ENCODE results near the gene MALT1.
A peak's percentile ranks its signal among the peaks of the same experiment; 100 is the strongest.
"Not testable (repeated sequence)": the region's sequence is repeated elsewhere in the genome, so short reads cannot be mapped to it uniquely, and the experiment has no call there.

The MALT1 gene, protein sequence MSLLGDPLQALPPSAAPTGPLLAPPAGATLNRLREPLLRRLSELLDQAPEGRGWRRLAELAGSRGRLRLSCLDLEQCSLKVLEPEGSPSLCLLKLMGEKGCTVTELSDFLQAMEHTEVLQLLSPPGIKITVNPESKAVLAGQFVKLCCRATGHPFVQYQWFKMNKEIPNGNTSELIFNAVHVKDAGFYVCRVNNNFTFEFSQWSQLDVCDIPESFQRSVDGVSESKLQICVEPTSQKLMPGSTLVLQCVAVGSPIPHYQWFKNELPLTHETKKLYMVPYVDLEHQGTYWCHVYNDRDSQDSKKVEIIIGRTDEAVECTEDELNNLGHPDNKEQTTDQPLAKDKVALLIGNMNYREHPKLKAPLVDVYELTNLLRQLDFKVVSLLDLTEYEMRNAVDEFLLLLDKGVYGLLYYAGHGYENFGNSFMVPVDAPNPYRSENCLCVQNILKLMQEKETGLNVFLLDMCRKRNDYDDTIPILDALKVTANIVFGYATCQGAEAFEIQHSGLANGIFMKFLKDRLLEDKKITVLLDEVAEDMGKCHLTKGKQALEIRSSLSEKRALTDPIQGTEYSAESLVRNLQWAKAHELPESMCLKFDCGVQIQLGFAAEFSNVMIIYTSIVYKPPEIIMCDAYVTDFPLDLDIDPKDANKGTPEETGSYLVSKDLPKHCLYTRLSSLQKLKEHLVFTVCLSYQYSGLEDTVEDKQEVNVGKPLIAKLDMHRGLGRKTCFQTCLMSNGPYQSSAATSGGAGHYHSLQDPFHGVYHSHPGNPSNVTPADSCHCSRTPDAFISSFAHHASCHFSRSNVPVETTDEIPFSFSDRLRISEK

DNA sequence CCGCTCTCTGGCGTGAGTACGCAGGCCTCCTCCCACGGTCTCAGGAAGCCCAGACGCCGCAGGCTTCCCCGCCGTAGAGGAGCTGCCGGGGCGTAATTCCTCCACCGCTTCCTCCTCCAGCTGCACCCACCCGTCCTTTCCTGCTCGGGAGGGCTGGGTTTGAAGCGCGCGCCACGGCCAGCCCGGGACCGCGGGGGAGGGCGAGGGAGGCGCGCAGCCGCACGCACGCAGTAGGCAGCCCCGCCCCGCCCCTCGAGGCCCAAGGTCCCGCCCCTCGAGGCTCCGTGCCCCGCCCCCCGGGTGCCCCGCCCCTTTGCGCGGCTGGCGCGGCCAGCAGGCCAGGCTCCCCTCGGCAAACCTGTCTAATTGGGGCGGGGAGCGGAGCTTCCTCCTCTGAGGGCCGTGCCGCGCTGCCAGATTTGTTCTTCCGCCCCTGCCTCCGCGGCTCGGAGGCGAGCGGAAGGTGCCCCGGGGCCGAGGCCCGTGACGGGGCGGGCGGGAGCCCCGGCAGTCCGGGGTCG, at the start of gene MALT1:
Gene MALT1, plus strand, starts transcription at position 355 of the 521 bp plus-strand sequence. CDS start 179 bp downstream, outside the sequence.
- peak; percentile 74 for DNase-seq

DNA sequence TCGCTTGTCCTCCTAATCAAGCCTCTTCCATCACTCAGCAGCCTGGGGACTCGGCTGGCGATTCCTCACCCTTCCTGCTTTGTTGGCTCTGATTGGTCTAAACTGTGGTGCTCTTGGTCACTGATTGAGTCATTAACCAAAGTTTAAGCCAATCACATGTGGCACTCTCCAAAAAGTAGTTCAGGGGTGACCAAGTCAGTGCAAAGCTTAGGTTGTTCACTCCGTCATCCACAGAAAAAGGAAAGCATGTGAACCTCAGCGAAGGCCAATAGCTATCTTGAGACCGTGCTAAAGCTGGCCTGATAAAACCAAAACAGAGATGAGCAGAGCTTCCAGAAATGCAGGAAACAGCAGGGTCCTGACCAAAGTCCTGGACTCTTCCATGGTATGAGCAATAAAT, 47.3 kb upstream of the MALT1 start:
- DNase-seq: no peak

DNA sequence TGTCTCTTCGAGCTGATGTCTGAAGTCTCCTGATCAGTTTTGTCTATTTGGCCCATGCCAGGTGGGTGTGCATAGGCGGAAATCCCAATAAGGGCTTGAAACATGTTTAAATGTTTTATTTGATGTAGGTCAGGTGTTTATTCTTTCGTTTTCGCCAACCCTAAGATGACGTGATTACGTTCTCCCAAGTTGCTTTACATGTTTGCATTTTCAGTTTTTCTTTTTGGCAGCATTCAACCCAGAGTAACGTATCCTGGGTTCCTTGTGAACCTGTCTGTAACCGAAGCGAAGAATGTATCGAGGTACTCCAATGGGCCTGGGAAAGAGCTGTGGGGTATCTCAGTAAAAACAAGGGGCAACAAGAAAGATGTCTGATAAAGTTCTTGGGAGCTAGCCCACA, 45.4 kb upstream of the MALT1 start:
- DNase-seq: no peak

DNA sequence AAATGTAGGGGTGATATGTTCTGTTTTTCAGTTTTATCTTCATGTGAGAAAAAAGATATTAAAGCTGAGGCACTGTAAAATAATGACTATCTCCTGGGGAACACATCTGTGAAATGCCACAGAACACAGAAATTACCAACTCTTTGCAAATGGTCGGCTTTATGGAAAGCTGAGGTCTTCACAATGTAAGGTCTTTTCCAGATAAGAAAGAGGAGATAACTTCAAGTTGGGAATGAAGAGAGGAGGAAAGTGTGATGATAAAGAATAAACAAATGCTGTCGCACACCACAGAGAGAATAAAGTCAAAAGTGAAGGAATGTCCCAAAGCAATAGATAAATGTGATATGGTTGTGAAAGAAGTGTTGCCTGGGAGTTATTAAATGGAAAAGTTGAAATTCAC, 41.2 kb upstream of the MALT1 start:
- DNase-seq: no peak

DNA sequence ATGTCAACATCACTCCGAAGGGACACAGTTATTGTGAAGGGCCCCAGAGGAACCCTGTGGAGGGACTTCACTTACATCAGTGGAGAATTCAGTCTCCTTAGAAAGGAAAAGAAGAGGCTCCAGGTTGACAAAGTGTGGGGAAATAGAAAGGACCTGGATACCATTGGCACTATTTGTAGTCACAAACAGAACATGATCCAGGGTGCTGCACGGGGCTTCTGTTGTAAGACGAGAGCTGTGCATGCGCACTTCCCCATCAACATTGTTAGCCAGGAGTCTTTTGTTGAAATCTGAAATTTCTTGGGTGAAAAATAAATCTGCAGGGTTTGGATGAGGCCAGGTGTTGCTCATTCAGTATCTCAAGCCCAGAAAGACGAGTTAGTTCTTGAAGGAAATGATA, 40.0 kb upstream of the MALT1 start:
- DNase-seq: no peak

DNA sequence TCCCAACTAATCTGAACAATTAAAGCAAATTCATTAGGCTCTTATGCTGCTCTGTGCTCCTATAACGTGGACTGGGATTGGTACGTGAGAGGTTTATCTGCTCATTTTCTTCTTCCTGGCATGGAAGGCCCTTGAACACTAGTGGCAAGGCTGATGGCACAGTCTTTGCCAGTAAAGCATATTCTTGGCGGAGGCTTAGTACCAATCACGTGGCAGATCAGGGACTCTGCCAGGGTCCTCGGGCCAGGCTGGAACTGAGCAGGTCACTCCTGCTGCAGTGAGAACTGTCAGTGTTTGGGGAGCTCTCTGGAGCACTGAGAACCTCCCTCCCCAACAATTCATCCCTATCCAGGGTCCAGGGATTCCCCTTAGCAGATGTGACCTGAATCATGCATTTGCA, 38.7 kb upstream of the MALT1 start:
- DNase-seq: no peak

DNA sequence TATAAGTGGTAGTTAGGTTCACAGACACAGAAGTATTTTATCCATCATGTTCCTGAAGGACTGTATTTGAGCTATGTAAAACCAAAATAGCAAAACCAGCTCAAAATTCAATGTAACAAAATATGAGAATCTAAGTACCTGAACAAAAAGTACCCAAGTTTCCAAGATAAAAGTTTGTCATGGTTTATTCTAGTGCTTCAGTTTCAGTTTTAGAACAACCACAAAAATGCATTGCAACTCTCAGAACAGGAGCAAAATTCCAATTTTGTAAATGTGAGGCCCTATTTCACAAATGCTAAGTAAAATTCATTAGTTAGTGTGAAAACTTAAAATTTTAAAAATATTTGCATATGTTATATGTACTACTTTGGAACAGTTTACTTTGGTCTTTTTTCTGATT, 37.4 kb upstream of the MALT1 start:
- no peak for DNase-seq

DNA sequence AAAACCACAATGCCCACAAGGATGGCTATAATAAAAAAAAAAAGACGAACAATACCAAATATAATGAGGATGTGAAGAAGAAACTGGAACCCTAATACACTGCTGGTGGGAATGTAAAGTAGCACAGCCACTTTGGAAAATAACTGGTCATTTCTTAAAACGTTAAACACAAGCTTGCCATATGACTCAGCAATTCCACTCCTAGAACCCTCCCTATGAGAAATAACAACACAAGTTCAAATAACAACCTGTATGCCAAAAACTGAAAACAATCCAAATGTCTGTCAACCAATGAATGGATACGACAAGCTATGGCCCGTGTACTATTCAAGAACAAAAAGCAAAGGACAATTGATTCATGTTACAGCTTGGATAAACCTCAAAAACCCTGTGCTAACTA, 35.4 kb upstream of the MALT1 start:
- DNase-seq: no peak

DNA sequence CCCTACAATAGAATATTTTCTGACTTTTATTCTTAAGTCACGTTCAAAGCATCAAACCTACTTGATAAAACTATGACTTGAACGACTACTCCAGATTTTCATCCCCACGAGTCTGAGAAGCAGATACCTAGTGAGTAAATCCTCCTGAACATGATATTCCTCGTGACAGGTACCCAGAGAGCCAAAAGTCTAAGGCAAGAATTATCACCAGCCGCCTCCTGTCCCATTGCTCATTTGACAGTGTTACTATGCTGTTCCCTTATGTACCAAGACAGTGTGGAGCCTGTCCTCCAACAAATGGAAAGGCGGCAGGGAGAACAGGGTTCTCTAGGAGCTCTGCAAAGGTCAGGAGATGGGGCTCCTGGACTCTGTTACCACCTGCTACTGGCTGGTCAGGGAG, 34.1 kb upstream of the MALT1 start:
- no peak for DNase-seq

DNA sequence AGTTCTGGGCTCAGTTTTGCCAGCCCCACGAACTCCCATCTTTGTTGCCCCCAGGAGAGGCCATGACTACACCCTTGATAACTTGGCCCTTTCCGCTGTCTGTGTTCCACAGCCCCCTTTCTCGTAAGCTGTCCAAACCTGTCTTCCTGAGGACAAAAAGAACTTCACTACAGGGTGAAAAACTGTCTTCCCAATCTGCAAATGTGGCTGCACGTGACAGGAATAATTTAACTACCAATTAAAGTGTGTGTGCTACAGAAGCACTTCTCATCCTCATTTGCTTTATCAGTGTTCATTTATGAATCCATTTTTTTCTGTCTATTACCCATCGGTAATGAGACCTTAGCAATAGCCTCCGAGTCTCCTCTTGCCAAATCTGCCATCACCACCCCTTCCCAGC, 33.3 kb upstream of the MALT1 start:
- no peak for DNase-seq

DNA sequence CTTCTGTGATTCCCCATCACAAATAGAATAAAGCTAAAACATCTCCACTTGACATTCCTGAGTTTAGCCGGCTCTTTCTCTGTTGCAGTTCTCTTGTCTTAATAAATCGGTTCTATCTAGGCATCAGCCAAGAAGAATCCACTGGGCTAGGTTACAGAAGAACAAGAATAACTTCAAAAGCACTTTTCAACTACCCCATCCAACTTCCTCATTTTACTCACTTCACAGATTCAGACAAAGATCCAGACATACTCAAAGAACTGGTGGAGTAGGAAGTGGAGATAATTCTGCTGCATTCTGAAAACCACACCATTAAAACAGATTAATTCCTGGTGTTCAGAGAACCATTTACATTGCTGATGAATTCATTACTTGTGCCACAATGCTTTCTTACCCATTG, 32.8 kb upstream of the MALT1 start:
- DNase-seq: no peak

DNA sequence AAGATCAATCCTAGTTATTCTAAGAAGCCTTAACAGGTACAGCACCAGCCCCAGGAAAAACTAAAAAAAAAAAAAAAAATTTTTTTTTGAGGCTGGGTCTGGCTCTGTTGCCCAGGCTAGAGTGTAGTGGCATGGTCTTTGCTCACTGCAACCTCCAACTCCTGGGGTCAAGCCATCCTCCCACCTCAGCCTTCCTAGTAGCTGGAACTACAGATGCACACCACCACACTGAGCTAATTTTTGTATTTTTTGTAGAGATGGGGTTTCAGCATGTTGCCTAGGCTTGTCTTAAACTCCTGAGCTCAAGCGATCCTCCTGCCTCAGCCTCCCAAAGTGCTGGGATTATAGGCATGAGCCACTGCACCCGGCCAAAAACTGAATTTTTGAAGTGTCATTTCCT, 32.0 kb upstream of the MALT1 start:
- no peak for DNase-seq

DNA sequence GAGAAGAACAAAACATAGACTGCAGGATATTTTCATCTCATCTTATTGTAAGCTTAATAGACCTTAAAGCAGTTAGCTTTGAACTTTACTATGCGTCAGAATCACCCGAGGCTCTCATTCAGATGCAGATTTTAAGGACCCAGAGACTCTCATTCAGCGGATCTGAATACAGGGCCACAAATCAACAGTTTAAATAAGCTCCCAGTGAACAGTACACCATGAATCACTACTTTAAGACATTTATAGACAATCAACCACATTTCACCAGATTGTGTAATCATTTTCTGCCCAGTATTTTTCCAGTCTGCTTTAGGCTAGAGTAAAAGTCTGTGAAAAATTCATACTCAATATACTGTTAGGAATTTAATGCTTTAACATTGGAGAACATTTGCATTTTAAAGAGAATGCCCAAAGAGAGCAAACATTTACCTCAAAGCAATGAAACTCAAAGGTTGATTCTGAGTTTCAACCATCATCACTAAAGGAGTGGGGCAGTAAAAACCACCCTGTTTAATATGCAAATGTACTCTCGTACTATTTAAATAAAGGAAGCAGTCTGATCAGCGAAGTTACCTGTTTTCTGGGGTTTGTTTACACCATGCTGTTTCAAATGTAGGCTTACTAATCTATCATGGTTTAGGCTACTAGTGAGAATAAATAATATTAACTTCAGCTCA, 31.4 kb upstream of the MALT1 start:
- no peak for DNase-seq

DNA sequence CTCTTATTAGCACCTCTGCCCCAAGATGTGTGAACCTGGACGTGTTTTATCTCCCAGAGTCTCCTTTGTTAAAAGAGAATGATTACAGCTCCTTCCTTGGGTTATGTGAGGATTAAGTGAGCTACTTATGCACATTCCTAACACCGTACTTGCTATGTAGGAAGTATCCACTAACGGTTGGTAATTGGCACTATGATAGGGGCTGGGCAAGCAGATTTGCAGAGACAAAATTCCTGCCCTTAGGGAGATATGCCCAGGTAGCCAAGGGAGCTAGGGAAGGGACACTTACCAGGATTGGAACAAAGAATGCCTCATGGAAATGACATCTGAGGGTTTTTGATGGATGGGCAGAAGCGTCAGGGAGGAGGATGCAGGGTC, 30.8 kb upstream of the MALT1 start:
- DNase-seq: no peak

DNA sequence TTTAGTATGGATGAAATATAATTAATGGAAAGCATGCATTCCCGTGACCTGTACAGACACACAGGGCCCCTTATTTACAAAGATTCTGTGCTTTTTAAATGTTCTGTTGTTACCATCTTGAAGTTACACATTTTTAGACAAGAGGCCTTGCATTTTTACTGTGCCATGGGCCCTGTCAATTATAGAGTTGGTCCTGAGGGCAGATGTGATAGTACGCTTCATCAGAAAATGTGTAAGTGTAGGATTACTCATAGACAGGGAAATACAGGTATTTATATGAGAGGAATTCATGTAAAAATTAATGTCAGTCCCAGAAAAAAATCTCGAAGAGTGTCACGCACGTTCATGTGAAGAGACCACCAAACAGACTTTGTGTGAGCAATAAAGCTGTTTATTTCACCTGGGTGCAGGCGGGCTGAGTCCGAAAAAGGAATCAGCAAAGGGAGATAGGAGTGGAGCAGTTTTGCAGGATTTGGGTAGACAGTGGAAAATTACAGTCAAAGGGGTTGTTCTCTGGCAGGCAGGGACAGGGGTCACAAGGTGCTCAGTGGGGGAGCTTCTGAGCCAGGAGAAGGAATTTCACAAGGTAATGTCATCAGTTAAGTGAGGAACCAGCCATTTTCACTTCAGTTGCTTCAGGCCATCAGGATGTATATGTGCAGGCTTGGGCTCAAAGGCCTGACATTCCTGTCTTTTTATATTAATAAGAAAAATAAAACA, 30.2 kb upstream of the MALT1 start:
- DNase-seq: no peak

DNA sequence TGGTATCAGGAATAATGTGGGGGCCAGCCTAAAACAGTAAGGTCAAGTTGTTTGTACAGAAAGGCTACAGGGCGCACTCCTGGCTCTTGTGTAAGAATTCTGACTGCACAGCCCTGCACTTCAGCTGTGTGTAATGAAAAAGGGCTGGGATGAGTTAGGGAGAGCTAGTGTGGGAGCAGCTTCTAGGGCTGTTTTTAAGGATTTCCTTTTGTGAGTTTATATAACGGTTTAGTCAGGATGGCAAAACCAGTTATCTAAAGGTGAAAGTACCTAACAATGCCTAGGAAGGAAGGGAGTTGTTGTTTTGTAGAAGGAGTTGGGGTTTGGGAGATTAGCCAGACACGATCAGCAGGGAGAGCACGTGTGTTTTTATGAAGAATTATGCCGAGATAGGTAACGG, 27.7 kb upstream of the MALT1 start:
- not testable (repeated sequence) for DNase-seq

DNA sequence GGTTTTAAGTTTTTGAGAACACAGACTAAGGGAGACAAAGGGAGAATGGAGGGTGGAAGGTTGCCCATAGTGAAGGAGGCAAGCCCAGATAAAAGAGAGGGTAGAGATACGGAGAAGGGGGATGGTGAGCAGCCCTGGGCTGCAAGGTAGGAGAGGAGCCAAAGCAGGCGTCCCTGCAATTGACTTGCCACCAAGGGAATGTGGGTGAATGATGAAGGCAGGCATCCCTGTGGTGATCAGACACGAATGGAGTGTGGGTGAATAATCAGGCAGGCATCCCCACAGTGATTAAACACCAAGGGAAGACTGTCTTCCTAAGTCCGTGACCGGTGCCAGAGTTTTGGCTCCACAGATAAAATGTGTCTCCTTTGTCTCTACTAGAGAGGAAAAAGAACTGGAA, 25.9 kb upstream of the MALT1 start:
- no peak for DNase-seq

DNA sequence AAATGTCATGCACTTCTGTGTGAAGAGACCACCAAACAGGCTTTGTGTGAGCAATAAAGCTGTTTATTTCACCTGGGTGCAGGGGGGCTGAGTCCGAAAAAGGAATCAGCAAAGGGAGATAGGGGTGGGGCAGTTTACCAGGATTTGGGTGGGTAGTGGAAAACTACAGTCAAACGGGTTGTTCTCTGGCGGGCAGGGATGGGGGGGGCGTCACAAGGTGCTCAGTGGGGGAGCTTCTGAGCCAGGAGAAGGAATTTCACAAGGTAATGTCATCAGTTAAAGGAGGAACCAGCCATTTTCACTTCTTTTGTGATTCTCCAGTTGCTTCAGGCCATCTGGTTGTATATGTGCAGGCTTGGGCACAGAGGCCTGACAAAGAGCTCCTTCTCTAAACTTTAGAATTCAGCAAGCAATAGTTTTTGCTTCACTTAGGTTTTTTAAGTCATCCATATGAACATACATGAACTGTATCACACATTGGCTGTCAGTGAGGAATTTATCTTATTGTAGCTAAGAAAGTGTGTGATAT, 24.9 kb upstream of the MALT1 start:
- no peak for DNase-seq

DNA sequence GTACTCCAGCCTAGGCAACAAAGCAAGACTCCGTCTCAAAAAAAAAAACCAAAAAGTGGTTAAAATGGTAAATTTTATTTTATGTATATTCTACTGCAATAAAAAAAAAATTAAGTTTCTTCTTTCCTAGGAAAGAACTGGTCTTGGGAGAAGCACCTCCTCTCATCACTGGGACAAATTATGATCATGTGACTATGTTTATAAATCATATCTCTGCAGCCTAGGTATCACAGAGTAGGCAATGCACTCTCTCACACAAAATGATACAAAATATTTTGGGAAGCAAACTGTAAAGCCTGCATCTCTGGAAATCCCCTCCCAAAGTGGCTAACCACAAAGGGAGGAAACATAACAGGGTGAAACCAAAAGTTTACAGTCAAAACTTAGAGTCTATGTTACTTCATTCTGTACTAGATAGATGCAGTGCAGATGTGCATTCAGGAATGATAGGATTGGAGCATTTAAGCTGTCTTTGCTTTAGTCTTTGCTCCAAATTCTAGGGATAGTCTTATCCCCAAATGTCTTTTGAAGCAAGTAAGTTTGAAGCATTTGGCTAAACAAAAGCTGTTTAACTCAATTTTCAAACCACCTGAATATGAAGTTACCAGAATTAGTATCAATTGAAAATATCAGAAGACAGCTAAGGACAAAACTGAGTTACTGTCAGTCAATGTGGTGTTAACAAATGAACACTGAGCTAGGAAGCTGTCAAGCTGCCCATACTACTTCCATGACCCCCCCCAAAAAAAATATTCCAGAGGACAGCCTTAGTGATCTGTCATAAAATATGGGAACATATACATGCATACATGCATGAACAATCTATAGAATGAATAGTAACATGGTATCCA, 21.1 kb upstream of the MALT1 start:
- DNase-seq: no peak

DNA sequence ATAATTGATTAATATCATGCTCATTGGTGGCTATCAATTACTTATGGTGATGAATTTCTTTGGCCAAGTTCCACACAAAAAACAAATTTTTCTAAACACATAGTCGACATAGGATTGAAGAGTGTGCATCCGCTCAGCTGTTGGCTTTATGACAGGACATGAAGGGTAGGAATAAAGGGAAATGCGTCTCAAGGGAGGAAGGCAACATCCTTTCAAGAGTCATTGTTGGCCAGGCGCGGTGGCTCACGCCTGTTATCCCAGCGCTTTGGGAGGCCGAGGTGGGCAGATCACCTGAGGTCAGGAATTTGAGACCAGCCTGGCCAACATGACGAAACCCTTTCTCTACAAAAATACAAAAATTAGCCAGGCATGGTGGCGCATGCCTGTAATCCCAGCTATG, 20.4 kb upstream of the MALT1 start:
- DNase-seq: not testable (repeated sequence)

DNA sequence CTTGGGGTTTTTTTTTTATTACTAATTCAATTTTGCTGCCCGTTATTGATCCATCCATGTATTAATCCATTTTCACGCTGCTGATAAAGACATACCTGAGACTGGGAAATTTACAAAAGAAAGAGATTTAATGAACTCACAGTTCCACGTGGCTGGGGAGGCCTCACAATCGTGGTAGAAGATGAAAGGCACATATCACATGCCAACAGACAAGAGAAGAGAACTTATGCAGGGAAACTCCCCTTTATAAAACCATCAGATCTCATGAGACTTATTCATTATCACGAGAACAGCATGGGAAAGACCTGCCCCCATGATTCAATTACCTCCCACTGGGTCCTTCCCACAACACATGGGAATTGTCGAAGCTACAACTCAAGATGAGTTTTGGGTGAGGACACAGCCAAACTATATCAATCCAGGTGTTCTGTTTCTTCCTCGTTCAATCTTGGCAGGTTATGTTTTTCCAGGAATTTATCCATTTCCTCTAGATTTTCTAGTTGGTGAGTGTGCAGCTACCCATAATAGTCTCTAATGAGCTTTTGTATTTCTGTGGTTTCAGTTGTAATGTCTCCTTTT, 18.0 kb upstream of the MALT1 start:
- DNase-seq: not testable (repeated sequence)
